Natural killer cell treated with Interleukin-12 subunit alpha and Interleukin-12 subunit beta and Interleukin-15 and Interleukin-18, amount 100 ng/mL, for 72 hours (primary cell): ENCODE results near the gene UGT2B10. TPM values are rescaled to one million over a fixed set of nuclear protein-coding genes. Genes with fewer than 3 reads are reported as not detected.

Experiments used
- total RNA-seq, 2 donors: library from RNA; stranded (reverse); gene quantifications; one replicate each; pipeline ENCODE4 v1.2.3, GENCODE V29; 2022

The UGT2B10 gene
- total RNA-seq, 2 donors from 2014 or later: not detected

Other genes with a start within 250 kb of the UGT2B10 start
- not detected for gene UGT2B17, start 239.7 kb upstream of the UGT2B10 start, total RNA-seq
- not detected for gene UGT2B15, start 145.3 kb upstream of the UGT2B10 start, total RNA-seq
- gene UGT2A3, start 135.8 kb downstream of the UGT2B10 start, total RNA-seq: not detected